Calu3 (cell line): ENCODE measurements around the gene RIOK1. TPM values are rescaled to one million over a fixed set of nuclear protein-coding genes. Genes with fewer than 3 reads are reported as not detected.

ENCODE experiments used
- BruUV-seq: library from RNA; stranded (reverse); fragments of 400-500 nt; replicated peaks from 2 replicates; lab custom pipeline; 2021; lab: Mats Ljungman, UMichigan
- CTCF ChIA-PET: fragments of 300-600 bp; sonication (Branson Sonifier 250); formaldehyde crosslinking; loops from one replicate; lab custom pipeline; 2022; ENCODE audit warnings: antibody characterized with exemption; lab: Charles Lee
- DNase-seq: peaks from one replicate; pipeline ENCODE4 v3.0.0; 2022
- H3K27ac Mint-ChIP-seq: one replicate; pipeline ENCODE4 v1.8.0; 2022; ENCODE audit warnings: mixed read lengths; ENCODE audit not compliant: unreplicated experiment
- H3K27me3 Mint-ChIP-seq: one replicate; pipeline ENCODE4 v1.8.0; 2022; ENCODE audit warnings: mixed read lengths; ENCODE audit not compliant: unreplicated experiment
- H3K36me3 Mint-ChIP-seq: one replicate; pipeline ENCODE4 v1.8.0; 2022; ENCODE audit warnings: mild to moderate bottlenecking, moderate library complexity, mixed read lengths; ENCODE audit not compliant: insufficient read depth, unreplicated experiment
- H3K4me1 Mint-ChIP-seq: one replicate; pipeline ENCODE4 v1.8.0; 2022; ENCODE audit warnings: mild to moderate bottlenecking, low read depth, mixed read lengths; ENCODE audit not compliant: unreplicated experiment
- H3K4me3 Mint-ChIP-seq: one replicate; pipeline ENCODE4 v1.8.0; 2022; ENCODE audit warnings: mild to moderate bottlenecking, low read depth, moderate library complexity, mixed read lengths; ENCODE audit not compliant: unreplicated experiment
- H3K9me3 Mint-ChIP-seq: one replicate; pipeline ENCODE4 v1.8.0; 2022; ENCODE audit warnings: low read depth, mixed read lengths; ENCODE audit not compliant: unreplicated experiment
- CTCF ChIP-seq: fragments of 200-600 bp; IDR thresholded peaks from one replicate; pipeline ENCODE4 v1.8.0; 2022; ENCODE audit warnings: antibody characterized with exemption; ENCODE audit not compliant: unreplicated experiment
- intact Hi-C: fragments of 100-400 bp; cut with micrococcal nuclease; formaldehyde crosslinking; loops from one replicate; pipeline ENCODE4 v1.10.0; 2022; ENCODE audit not compliant: unreplicated experiment
- total RNA-seq: library from RNA; stranded (reverse); gene quantifications from 2 replicates; pipeline ENCODE4 v1.2.3, GENCODE V29; 2022

RIOK1 gene
- total RNA-seq, 1 experiment from 2014 or later = 13.3 TPM

- DNase-seq = no peak
- Mint-ChIP-seq H3K9me3 (peaks cover 2% of the 10 kb centered on the region), H3K27me3 (no peaks in the 10 kb centered on the region), H3K36me3 (peaks cover 5% of the 10 kb centered on the region), H3K4me1 (no peaks in the 10 kb centered on the region), H3K27ac (no peak overlapping the region), H3K4me3 (no peak overlapping the region)
- CTCF ChIA-PET = no interaction called here
- intact Hi-C loops = no loop called here
- BruUV-seq = no TSS peak
- TF ChIP-seq CTCF = no peak
Measured at GRCh38 chr6:7439228-7439627, 49.6 kb downstream of the RIOK1 start.

- Mint-ChIP-seq H3K4me3 (no peak overlapping the region), H3K27ac (no peak overlapping the region), H3K27me3 (peaks cover 8% of the 10 kb centered on the region), H3K4me1 (no peaks in the 10 kb centered on the region), H3K9me3 (peaks cover 2% of the 10 kb centered on the region), H3K36me3 (peaks cover 5% of the 10 kb centered on the region)
- CTCF ChIA-PET = no interaction called here
- no TSS peak for BruUV-seq
- no peak for TF ChIP-seq CTCF
- no peak for DNase-seq
- intact Hi-C loops = no loop called here
Measured at GRCh38 chr6:7440476-7440875, 50.9 kb downstream of the RIOK1 start.

GRCh38 chr6:7441048-7441775, 51.6 kb downstream of the RIOK1 start:
- CTCF ChIA-PET = interaction anchor here (0.6 kb wide), 1 partner anchor 39 kb away, joined by 6 read pairs; no protein-coding TSS in a partner anchor
- no peak for TF ChIP-seq CTCF

GRCh38 chr6:7442467-7442866, 52.9 kb downstream of the RIOK1 start:
- Mint-ChIP-seq H3K4me1 (no peaks in the 10 kb centered on the region), H3K27ac (no peak overlapping the region), H3K4me3 (no peak overlapping the region), H3K27me3 (peaks cover 15% of the 10 kb centered on the region), H3K36me3 (peaks cover 5% of the 10 kb centered on the region), H3K9me3 (peaks cover 2% of the 10 kb centered on the region)
- CTCF ChIA-PET = no interaction called here
- DNase-seq = no peak
- no peak for TF ChIP-seq CTCF
- intact Hi-C loops = no loop called here
- no TSS peak for BruUV-seq

More at GRCh38 chr6:7441048-7441775, 51.6 kb downstream of the RIOK1 start:
- Mint-ChIP-seq H3K27ac (no peak overlapping the region), H3K36me3 (peaks cover 5% of the 10 kb centered on the region), H3K4me1 (no peaks in the 10 kb centered on the region), H3K4me3 (no peak overlapping the region), H3K27me3 (peaks cover 15% of the 10 kb centered on the region), H3K9me3 (peaks cover 2% of the 10 kb centered on the region)
- intact Hi-C loops = no loop called here
- DNase-seq = no peak
- BruUV-seq = no TSS peak
